Subcutaneous abdominal adipose tissue (tissue), 5 donors: ENCODE measurements around the gene PCED1B.
"Not testable (repeated sequence)": the region's sequence is repeated elsewhere in the genome, so short reads cannot be mapped to it uniquely, and the experiment has no call there.

Experiments
- H3K27ac ChIP-seq: one replicate; pipeline ENCODE4 v1.7.0; 2013; ENCODE audit warnings: low read depth, mild to moderate bottlenecking, inconsistent platforms, low read length, moderate library complexity
- H3K27me3 ChIP-seq, 5 donors: one replicate each; pipeline ENCODE4 v1.7.0; 2013; ENCODE audit warnings: low read length in 5 of 5, inconsistent platforms in 1 of 5; ENCODE audit not compliant: control insufficient read depth in 5 of 5, insufficient read depth in 4 of 5
- H3K36me3 ChIP-seq, 5 donors: one replicate each; pipeline ENCODE4 v1.7.0; 2013; ENCODE audit warnings: low read length in 5 of 5; ENCODE audit not compliant: control insufficient read depth in 5 of 5, insufficient read depth in 5 of 5
- H3K4me1 ChIP-seq, 5 donors: one replicate each; pipeline ENCODE4 v1.7.0; 2013; ENCODE audit warnings: low read length in 5 of 5, mild to moderate bottlenecking in 3 of 5, moderate library complexity in 1 of 5; ENCODE audit not compliant: control insufficient read depth in 5 of 5, insufficient read depth in 5 of 5
- H3K4me3 ChIP-seq, 5 donors: one replicate each; pipeline ENCODE4 v1.7.0; 2013; ENCODE audit warnings: low read length in 5 of 5, low read depth in 1 of 5
- H3K9ac ChIP-seq, 5 donors: one replicate each; pipeline ENCODE4 v1.7.0; 2013; ENCODE audit warnings: low read length in 5 of 5, mild to moderate bottlenecking in 4 of 5, moderate library complexity in 3 of 5
- H3K9me3 ChIP-seq, 5 donors: one replicate each; pipeline ENCODE4 v1.7.0; 2013; ENCODE audit warnings: low read length in 5 of 5; ENCODE audit not compliant: control insufficient read depth in 5 of 5
- donor health status: healthy.
- donor health status: healthy.
- donor health status: healthy.
- donor health status: healthy.
- donor health status: healthy.

The PCED1B gene

GRCh38 chr12:47041327-47041726, 38.1 kb upstream of the PCED1B start:
- Histone ChIP-seq H3K4me3 (no peak overlapping the region), H3K9me3 (no peaks in the 10 kb centered on the region), H3K9ac (no peak overlapping the region), H3K36me3 (no peaks in the 10 kb centered on the region), H3K27ac (no peak overlapping the region), H3K27me3 (no peaks in the 10 kb centered on the region), H3K4me1 (no peaks in the 10 kb centered on the region)

GRCh38 chr12:47048541-47048940, 30.9 kb upstream of the PCED1B start:
- no peaks in the 10 kb centered on the region for H3K27me3 ChIP-seq
- H3K9me3 ChIP-seq, result peaks cover 2 to 20% (median 8%) of the 10 kb centered on the region in 5 donors
- no peak overlapping the region for H3K4me3 ChIP-seq
- H3K27ac ChIP-seq, result no peak overlapping the region
- H3K4me1 ChIP-seq, result no peaks in the 10 kb centered on the region
- no peaks in the 10 kb centered on the region for H3K36me3 ChIP-seq
- no peak overlapping the region for H3K9ac ChIP-seq

DNA sequence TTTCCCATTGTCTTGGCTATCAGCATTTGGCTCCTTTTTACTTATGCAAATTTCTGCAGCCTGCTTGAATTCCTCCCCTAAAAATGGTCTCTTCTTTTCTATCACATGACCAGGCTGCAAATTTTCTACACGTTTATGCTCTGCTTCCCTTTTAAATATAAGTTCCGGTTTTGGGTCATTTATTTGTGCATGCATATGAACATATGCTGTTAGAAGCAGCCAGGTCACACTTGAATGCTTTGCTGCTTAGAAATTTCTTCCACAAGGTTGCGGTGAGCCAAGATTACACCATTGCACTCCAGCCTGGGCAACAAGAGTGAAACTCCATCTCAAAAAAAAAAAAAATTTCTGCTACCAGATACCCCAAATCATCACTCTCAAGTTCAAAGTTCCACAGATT, 28.1 kb upstream of the PCED1B start:
- H3K4me3 ChIP-seq, H3K36me3 ChIP-seq, H3K27ac ChIP-seq, H3K27me3 ChIP-seq, H3K4me1 ChIP-seq, H3K9ac ChIP-seq: not testable (repeated sequence)
- peaks cover 2 to 20% (median 8%) of the 10 kb centered on the region in 5 donors for H3K9me3 ChIP-seq

DNA sequence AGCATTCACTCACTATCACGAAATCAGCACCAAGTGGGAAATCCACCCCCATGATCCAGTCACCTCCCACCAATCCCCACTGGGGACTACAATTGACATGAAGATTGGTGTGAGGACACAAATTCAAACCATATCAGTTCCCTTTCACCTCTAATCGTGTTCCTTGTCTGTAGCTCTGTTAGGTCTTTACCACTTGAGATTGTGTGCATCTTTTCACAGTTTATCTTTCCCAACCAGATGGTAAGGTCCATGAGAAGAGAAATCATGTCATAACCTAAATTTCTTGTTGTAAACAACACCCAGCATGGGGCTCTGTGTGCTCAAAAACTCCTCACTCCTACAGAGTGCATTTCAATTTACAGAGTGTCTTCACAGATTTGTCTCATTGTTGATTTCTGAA, 27.1 kb upstream of the PCED1B start:
- Histone ChIP-seq H3K4me1 (no peaks in the 10 kb centered on the region), H3K27ac (no peak overlapping the region), H3K4me3 (no peak overlapping the region), H3K27me3 (no peaks in the 10 kb centered on the region), H3K9me3 (peaks cover 2 to 20% (median 10%) of the 10 kb centered on the region in 5 donors), H3K9ac (no peak overlapping the region), H3K36me3 (no peaks in the 10 kb centered on the region)

DNA sequence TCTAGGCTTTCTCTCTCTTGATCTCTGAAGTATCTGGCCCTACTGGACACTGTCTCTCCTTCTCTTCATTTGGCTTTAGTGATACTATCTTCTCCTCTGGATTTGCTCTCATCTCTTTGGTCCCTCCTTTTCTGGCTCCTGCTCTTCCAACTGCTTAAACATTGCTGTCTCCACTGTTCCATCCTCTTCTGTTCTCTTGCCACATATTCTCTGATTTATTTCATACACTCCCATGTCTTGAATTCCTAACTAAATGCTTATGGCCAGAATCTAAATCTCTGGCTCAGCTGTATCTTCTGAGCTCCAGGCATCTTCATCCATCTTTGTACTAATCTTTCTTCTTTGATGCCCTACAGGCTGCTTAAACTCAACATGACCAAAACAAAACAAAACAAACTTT, 25.5 kb upstream of the PCED1B start:
- Histone ChIP-seq H3K9ac (no peak overlapping the region), H3K36me3 (no peaks in the 10 kb centered on the region), H3K9me3 (peaks cover 2 to 20% (median 10%) of the 10 kb centered on the region in 5 donors), H3K27me3 (no peaks in the 10 kb centered on the region), H3K4me3 (no peak overlapping the region), H3K4me1 (no peaks in the 10 kb centered on the region), H3K27ac (no peak overlapping the region)

DNA sequence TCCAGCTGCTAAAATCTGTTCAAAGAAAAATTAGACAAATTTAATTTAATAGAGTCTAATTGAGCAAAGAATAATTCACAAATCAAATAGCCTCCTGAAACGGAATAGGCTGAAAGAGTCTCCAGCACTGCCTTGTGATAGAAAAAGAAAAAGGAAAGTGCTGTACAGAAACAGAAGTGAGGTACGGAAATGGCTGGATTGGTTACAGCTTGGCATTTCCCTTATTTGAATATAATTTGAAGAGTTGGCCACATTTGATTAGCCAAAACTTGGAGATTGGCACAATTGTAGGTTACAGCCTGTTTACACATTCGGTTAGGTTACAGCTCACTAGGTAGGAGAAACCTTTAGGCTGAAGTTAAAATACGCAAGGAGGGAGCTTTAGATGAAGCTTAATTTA, 24.8 kb upstream of the PCED1B start:
- Histone ChIP-seq H3K27ac (no peak overlapping the region), H3K9ac (no peak overlapping the region), H3K9me3 (peaks cover 2 to 20% (median 10%) of the 10 kb centered on the region in 5 donors), H3K36me3 (no peaks in the 10 kb centered on the region), H3K27me3 (no peaks in the 10 kb centered on the region), H3K4me3 (no peak overlapping the region), H3K4me1 (no peaks in the 10 kb centered on the region)

- not testable (repeated sequence) for H3K36me3 ChIP-seq, H3K27me3 ChIP-seq
Observed at GRCh38 chr12:47055856-47056255, 23.6 kb upstream of the PCED1B start.

GRCh38 chr12:47056944-47057343, 22.5 kb upstream of the PCED1B start:
- H3K4me1 ChIP-seq, result not testable (repeated sequence)

More at GRCh38 chr12:47055856-47056255, 23.6 kb upstream of the PCED1B start:
- H3K4me3 ChIP-seq, H3K4me1 ChIP-seq, H3K27ac ChIP-seq, H3K9ac ChIP-seq: not testable (repeated sequence)
- H3K9me3 ChIP-seq, result peaks cover 2 to 16% (median 6%) of the 10 kb centered on the region in 5 donors

GRCh38 chr12:47058640-47059039, 20.8 kb upstream of the PCED1B start:
- not testable (repeated sequence) for H3K4me1 ChIP-seq, H3K27ac ChIP-seq, H3K4me3 ChIP-seq, H3K9me3 ChIP-seq, H3K36me3 ChIP-seq, H3K9ac ChIP-seq, H3K27me3 ChIP-seq

More at GRCh38 chr12:47056944-47057343, 22.5 kb upstream of the PCED1B start:
- H3K27me3 ChIP-seq, H3K27ac ChIP-seq, H3K36me3 ChIP-seq, H3K9me3 ChIP-seq, H3K9ac ChIP-seq, H3K4me3 ChIP-seq: not testable (repeated sequence)

GRCh38 chr12:47065546-47065945, 13.9 kb upstream of the PCED1B start:
- Histone ChIP-seq H3K27me3 (no peaks in the 10 kb centered on the region), H3K4me3 (no peak overlapping the region), H3K4me1 (no peaks in the 10 kb centered on the region), H3K9me3 (no peaks in the 10 kb centered on the region), H3K9ac (no peak overlapping the region), H3K27ac (no peak overlapping the region), H3K36me3 (no peaks in the 10 kb centered on the region)
